Panc1 (cell line): ENCODE measurements around the gene HARBI1. TPM values are rescaled to one million over a fixed set of nuclear protein-coding genes. Genes with fewer than 3 reads are reported as not detected.

ENCODE experiments used
- ATAC-seq: fragments of 200-7000 bp; cut with Tn5 transposase; 2 replicates; pipeline ENCODE4 v1.9.1; 2020; ENCODE audit warnings: mild to moderate bottlenecking, moderate library complexity
- BruUV-seq: library from RNA; stranded (reverse); fragments of 400-500 nt; replicated peaks from 2 replicates; lab custom pipeline; 2021; lab: Mats Ljungman, UMichigan
- CTCF ChIA-PET: fragments of 300-600 bp; sonication (Branson Sonifier 250); formaldehyde crosslinking; loops from one replicate; lab custom pipeline; 2022; ENCODE audit warnings: antibody characterized with exemption; lab: Charles Lee
- POLR2A ChIA-PET: fragments of 300-600 bp; sonication (Branson Sonifier 250); formaldehyde crosslinking; loops from one replicate; lab custom pipeline; 2022; ENCODE audit warnings: antibody characterized with exemption; lab: Charles Lee
- DNase-seq: peaks from one replicate; pipeline ENCODE4 v3.0.0-alpha.2; 2010; ENCODE audit warnings: low read depth, low spot score
- H3K27ac ChIP-seq: 2 replicates; pipeline ENCODE4 v1.5.1; 2011; ENCODE audit warnings: mild to moderate bottlenecking, low read length, inconsistent platforms
- H3K27me3 ChIP-seq: fragments of 200-500 bp; sonication (Bioruptor generic); 2 replicates; pipeline ENCODE4 v1.6.0; 2014; ENCODE audit warnings: low read length, inconsistent platforms; ENCODE audit not compliant: control insufficient read depth, insufficient read depth
- H3K36me3 ChIP-seq: fragments of 200-500 bp; sonication (Bioruptor generic); 2 replicates; pipeline ENCODE4 v1.5.1; 2014; ENCODE audit warnings: inconsistent platforms, mild to moderate bottlenecking, low read length, moderate library complexity; ENCODE audit not compliant: control insufficient read depth, insufficient read depth
- H3K4me1 ChIP-seq: 2 replicates; pipeline ENCODE4 v1.5.1; 2011; ENCODE audit warnings: inconsistent platforms, mild to moderate bottlenecking, low read length, moderate library complexity; ENCODE audit not compliant: control insufficient read depth, insufficient read depth
- H3K4me3 ChIP-seq, 2 experiments: 2 replicates each; pipeline ENCODE4 v1.5.1; 2011 to 2012; ENCODE audit warnings: low read depth in 2 of 2, low read length in 2 of 2, mild to moderate bottlenecking in 2 of 2, inconsistent platforms in 1 of 2, moderate library complexity in 1 of 2
- H3K9me3 ChIP-seq: fragments of 200-500 bp; sonication (Bioruptor generic); 2 replicates; pipeline ENCODE4 v1.5.1; 2014; ENCODE audit warnings: low read depth, mild to moderate bottlenecking, inconsistent platforms, low read length, moderate library complexity; ENCODE audit not compliant: control insufficient read depth, insufficient read depth
- POLR2AphosphoS5 ChIP-seq: IDR thresholded peaks from 2 replicates; pipeline ENCODE4 v1.6.1; 2012; ENCODE audit warnings: mild to moderate bottlenecking, low read depth, low read length, moderate library complexity
- SIN3A ChIP-seq: IDR thresholded peaks from 2 replicates; pipeline ENCODE4 v1.6.1; 2012; ENCODE audit warnings: low read depth, mild to moderate bottlenecking, low read length, moderate library complexity, borderline replicate concordance; ENCODE audit not compliant: insufficient read depth
- TCF7L2 ChIP-seq: IDR thresholded peaks from 2 replicates; pipeline ENCODE4 v1.6.1; 2011; ENCODE audit warnings: mild to moderate bottlenecking, low read depth, low read length, inconsistent platforms
- in situ Hi-C: cut with HindIII; loops from 2 replicates; pipeline ENCODE4 v1.10.0; 2016; ENCODE audit warnings: low sequenced_read_pairs, low pct_unique_long_range_greater_than_20kb
- intact Hi-C: fragments of 100-400 bp; cut with micrococcal nuclease; formaldehyde crosslinking; loops from one replicate; pipeline ENCODE4 v1.10.0; 2022; ENCODE audit not compliant: unreplicated experiment
- total RNA-seq: library from RNA; stranded (reverse); gene quantifications from one replicate; pipeline ENCODE4 v1.2.1, GENCODE V29; 2021; ENCODE audit not compliant: unreplicated experiment
- TF ChIP-seq, protein P1 (sequence below), 2 experiments: IDR thresholded peaks; 2 replicates each; pipeline ENCODE4 v1.6.1; 2011 to 2012; ENCODE audit warnings: low read depth in 2 of 2, control low read depth in 1 of 2, low read length in 1 of 2, mild to moderate bottlenecking in 1 of 2, moderate library complexity in 1 of 2; ENCODE audit not compliant: insufficient read depth in 1 of 2
- TF ChIP-seq, protein P2 (sequence below): fragments of 450-650 bp; IDR thresholded peaks from 2 replicates; pipeline ENCODE4 v1.5.1; 2017; ENCODE audit warnings: mild to moderate bottlenecking

Gene HARBI1
- total RNA-seq, 1 experiment from 2014 or later = 6.4 TPM

DNA sequence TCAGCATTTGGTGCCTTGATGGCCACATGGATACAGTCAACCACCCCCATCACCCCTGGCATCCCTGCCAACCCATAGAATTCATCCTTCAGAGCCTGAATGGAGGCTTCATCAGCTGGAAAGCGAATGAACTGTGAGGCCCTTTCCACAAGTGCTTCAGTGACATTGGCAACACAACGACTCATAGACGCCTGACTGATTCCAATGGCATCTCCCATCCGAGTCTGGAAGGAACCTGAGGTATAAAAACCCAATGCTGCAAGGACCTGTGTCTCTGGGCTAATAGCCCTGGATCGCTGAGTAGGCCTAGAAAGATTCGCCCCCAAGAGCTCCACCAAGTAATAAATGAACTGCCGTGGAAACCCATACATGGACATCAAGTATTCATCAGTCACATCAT, 1.3 kb downstream of the HARBI1 start:
- Histone ChIP-seq H3K36me3 (no peaks in the 10 kb centered on the region; the same call in 1 of the 2 replicates), H3K9me3 (no peaks in the 10 kb centered on the region), H3K27ac (peak overlapping the region; percentile 96), H3K4me3 (no peak overlapping the region; a peak in 1 of 4 replicates), H3K27me3 (no peaks in the 10 kb centered on the region), H3K4me1 (peaks cover 30% of the 10 kb centered on the region)
- ChIA-PET CTCF (no interaction called here), POLR2A (interaction anchor here (0.6 kb wide), 1 partner anchor 227 kb away, joined by 20 read pairs; no protein-coding TSS in a partner anchor)
- TF ChIP-seq POLR2AphosphoS5 (no peak), SIN3A (no peak)
- TF ChIP-seq, protein P1, sequence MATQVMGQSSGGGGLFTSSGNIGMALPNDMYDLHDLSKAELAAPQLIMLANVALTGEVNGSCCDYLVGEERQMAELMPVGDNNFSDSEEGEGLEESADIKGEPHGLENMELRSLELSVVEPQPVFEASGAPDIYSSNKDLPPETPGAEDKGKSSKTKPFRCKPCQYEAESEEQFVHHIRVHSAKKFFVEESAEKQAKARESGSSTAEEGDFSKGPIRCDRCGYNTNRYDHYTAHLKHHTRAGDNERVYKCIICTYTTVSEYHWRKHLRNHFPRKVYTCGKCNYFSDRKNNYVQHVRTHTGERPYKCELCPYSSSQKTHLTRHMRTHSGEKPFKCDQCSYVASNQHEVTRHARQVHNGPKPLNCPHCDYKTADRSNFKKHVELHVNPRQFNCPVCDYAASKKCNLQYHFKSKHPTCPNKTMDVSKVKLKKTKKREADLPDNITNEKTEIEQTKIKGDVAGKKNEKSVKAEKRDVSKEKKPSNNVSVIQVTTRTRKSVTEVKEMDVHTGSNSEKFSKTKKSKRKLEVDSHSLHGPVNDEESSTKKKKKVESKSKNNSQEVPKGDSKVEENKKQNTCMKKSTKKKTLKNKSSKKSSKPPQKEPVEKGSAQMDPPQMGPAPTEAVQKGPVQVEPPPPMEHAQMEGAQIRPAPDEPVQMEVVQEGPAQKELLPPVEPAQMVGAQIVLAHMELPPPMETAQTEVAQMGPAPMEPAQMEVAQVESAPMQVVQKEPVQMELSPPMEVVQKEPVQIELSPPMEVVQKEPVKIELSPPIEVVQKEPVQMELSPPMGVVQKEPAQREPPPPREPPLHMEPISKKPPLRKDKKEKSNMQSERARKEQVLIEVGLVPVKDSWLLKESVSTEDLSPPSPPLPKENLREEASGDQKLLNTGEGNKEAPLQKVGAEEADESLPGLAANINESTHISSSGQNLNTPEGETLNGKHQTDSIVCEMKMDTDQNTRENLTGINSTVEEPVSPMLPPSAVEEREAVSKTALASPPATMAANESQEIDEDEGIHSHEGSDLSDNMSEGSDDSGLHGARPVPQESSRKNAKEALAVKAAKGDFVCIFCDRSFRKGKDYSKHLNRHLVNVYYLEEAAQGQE (IDR thresholded peaks at IDR 0.05; ENCODE audit: insufficient read depth in 1 of 2, low read depth in 2 of 2, low read length in 1 of 2) = no peak
- TF ChIP-seq, protein P2, sequence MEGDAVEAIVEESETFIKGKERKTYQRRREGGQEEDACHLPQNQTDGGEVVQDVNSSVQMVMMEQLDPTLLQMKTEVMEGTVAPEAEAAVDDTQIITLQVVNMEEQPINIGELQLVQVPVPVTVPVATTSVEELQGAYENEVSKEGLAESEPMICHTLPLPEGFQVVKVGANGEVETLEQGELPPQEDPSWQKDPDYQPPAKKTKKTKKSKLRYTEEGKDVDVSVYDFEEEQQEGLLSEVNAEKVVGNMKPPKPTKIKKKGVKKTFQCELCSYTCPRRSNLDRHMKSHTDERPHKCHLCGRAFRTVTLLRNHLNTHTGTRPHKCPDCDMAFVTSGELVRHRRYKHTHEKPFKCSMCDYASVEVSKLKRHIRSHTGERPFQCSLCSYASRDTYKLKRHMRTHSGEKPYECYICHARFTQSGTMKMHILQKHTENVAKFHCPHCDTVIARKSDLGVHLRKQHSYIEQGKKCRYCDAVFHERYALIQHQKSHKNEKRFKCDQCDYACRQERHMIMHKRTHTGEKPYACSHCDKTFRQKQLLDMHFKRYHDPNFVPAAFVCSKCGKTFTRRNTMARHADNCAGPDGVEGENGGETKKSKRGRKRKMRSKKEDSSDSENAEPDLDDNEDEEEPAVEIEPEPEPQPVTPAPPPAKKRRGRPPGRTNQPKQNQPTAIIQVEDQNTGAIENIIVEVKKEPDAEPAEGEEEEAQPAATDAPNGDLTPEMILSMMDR = no peak
- in situ Hi-C loops = no loop called here
- no TSS peak for BruUV-seq
- intact Hi-C loops = loop anchor here (5.0 kb wide), 1 partner anchor 63 kb away; no protein-coding TSS in a partner anchor
- DNase-seq = no peak
- ATAC-seq = no peak

- TF ChIP-seq, protein P1 (IDR thresholded peaks at IDR 0.05; ENCODE audit: insufficient read depth in 1 of 2, low read depth in 2 of 2, low read length in 1 of 2) = no peak
- TF ChIP-seq POLR2AphosphoS5 = no peak
- TF ChIP-seq TCF7L2 = no peak
- no peak for TF ChIP-seq SIN3A
- TF ChIP-seq, protein P2 = no peak
- no peak for DNase-seq
- in situ Hi-C loops (no loop called here), intact Hi-C loops (no loop called here)
- Histone ChIP-seq H3K4me3 (no peak overlapping the region), H3K27me3 (no peaks in the 10 kb centered on the region), H3K4me1 (peaks cover 22% of the 10 kb centered on the region), H3K27ac (no peak overlapping the region), H3K36me3 (no peaks in the 10 kb centered on the region; the same call in 1 of the 2 replicates), H3K9me3 (no peaks in the 10 kb centered on the region)
- ChIA-PET POLR2A (interaction anchor here (0.6 to 0.7 kb wide), 2 partner anchors 13 to 177 kb away, joined by 3 read pairs; no protein-coding TSS in a partner anchor), CTCF (interaction anchor here (0.6 to 1.0 kb wide), 3 partner anchors 18 to 199 kb away, joined by 3 to 8 read pairs (median 5); partner anchors contain the start of gene AMBRA1)
- no TSS peak for BruUV-seq
- no peak for ATAC-seq
Observed at GRCh38 chr11:46612326-46612725, 4.7 kb downstream of the HARBI1 start.
